ENCODE data around the gene FBLIM1. TPM values are rescaled to one million over a fixed set of nuclear protein-coding genes. Genes with fewer than 3 reads are reported as not detected.

The FBLIM1 gene
- total and polyA plus RNA-seq, 2 donors = 28.8 to 107 TPM

DNA sequence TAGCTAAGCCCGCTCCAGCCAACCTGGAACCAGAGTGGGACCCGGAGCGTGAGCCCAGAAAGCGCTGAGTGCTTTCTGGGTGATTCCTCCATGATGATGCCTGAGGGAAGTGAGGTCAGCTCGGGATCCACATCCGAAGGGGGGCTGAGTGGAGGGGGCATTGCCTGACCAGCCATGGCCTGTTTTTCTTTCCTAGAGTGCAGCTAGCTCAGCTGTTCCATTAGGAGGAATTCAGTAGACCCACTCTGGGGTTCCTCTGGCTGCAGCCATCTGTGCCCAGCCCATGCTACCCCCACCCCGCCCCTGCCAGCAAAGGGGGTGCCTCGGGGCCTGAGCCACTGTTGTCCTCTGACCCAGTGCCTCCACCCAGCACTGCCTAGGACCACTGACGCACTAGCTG is 32.1 kb upstream of the FBLIM1 start:
- Histone ChIP-seq H3K4me3 (ENCODE audit: low read depth, low read length) (no peak overlapping the region), H3K4me1 (ENCODE audit: insufficient read depth) (no peaks in the 10 kb centered on the region), H3K27ac (ENCODE audit: low read depth) (no peak overlapping the region), H3K36me3 (ENCODE audit: insufficient read depth) (peaks cover 11% of the 10 kb centered on the region)
- DNase-seq (ENCODE audit: extremely low spot score) = no peak
- WGBS = 93% methylated on average over 9 of the region's 9 CpGs

DNA sequence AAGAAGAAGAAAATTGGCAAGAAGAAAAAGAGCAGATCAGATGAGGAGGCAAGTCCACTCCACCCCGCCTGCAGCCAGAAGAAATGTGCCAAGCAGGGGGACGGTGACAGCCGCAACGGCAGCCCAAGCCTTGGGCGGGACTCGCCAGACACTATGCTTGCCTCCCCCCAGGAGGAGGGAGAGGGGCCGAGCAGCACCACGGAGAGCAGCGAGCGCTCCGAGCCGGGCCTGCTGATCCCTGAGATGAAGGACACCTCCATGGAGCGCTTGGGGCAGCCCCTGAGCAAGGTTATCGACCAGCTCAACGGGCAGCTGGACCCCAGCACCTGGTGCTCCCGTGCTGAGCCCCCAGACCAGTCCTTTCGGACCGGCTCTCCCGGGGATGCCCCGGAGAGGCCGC is 31.6 kb upstream of the FBLIM1 start:
- DNase-seq (ENCODE audit: extremely low spot score) = no peak
- Histone ChIP-seq H3K4me1 (ENCODE audit: insufficient read depth) (no peaks in the 10 kb centered on the region), H3K36me3 (ENCODE audit: insufficient read depth) (peaks cover 14% of the 10 kb centered on the region), H3K27ac (ENCODE audit: low read depth) (no peak overlapping the region), H3K4me3 (ENCODE audit: low read depth, low read length) (no peak overlapping the region)
- WGBS = 76% methylated on average over 21 of the region's 21 CpGs

DNA sequence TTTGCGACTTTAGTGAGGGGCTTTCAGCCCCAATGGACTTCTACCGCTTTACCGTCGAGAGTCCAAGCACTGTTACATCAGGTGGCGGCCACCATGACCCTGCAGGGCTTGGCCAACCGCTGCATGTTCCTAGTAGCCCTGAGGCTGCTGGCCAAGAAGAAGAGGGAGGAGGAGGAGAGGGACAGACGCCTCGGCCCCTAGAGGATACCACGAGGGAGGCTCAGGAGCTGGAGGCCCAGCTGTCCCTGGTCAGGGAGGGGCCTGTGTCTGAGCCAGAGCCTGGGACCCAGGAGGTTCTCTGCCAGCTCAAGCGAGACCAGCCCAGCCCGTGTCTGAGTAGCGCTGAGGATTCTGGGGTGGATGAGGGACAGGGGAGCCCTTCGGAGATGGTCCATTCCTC is 31.2 kb upstream of the FBLIM1 start:
- no peak for DNase-seq (ENCODE audit: extremely low spot score)
- H3K27ac ChIP-seq (ENCODE audit: low read depth) = no peak overlapping the region
- H3K4me1 ChIP-seq (ENCODE audit: insufficient read depth) = no peaks in the 10 kb centered on the region
- H3K4me3 ChIP-seq (ENCODE audit: low read depth, low read length) = no peak overlapping the region
- 85% methylated on average over 13 of the region's 13 CpGs for WGBS
- H3K36me3 ChIP-seq (ENCODE audit: insufficient read depth) = peaks cover 14% of the 10 kb centered on the region

DNA sequence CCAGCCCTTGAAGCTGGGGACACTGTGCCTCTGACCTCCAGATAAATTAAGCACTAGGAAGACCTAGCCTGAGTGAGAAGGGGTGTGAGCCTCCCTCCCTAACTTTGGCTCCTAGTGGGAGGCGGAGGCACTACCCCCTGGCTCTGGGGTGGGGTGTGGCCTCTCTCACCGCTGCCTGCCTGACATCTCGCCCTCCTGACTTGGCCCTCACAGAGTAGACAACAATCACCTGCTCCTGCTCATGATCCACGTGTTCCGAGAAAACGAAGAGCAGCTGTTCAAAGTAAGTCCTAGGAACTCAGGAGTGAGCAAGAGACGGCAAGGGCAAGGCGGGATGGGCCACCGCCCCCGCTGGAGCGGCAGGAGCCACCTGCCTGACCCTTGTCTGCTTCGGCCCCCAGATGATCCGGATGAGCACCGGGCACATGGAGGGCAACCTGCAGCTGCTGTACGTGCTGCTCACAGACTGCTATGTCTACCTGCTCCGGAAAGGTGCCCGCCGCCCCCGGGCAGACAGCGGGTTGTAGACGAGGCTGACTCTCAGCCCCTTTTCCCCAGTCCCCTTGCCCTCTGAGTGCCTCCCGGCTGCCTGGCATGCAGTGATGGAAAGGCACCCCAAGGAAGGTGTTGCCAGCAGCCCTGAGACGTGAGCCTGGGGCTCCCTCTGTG is 30.6 kb upstream of the FBLIM1 start:
- no peak overlapping the region for H3K27ac ChIP-seq (ENCODE audit: low read depth)
- H3K4me3 ChIP-seq (ENCODE audit: low read depth, low read length) = no peak overlapping the region
- WGBS = 89% methylated on average over 23 of the region's 23 CpGs
- no peaks in the 10 kb centered on the region for H3K4me1 ChIP-seq (ENCODE audit: insufficient read depth)
- H3K36me3 ChIP-seq (ENCODE audit: insufficient read depth) = peaks cover 14% of the 10 kb centered on the region
- no peak for DNase-seq (ENCODE audit: extremely low spot score)

DNA sequence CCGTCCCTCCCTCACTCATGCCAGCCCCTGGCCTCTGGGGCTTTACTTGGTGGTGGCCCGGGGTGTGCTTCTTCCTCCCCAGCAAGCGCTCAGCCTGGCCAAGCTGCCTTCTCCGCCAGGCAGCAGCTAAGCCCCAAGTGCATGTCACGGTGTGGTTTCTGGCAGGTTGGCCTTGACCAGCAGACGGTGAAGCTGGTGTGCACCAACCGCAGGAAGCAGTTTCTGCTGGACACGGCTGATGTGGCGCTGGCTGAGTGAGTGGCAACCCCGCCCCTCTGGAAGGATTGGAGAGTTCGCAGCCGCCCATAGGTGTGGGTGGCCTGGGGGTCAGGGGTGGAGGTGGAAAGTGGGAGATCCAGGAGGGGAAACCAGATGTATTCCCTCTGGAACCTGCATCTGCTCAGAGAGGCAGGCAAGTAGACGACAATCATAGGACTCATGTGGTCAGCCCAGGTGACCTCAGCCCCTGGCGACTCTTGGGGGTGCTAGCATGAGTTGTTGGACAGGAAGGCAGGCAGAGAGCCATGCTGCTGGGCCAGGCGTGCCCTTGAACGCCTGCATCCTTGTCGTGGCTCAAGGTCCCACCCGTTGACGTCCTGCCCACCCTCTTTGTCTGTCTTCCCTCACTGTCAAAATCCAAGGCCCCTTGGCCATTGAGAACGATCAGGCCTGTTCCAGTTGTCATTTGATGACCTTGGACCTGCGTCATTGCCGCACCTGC is 29.5 kb upstream of the FBLIM1 start:
- DNase-seq (ENCODE audit: extremely low spot score) = no peak
- peaks cover 15% of the 10 kb centered on the region for H3K36me3 ChIP-seq (ENCODE audit: insufficient read depth)
- no peaks in the 10 kb centered on the region for H3K4me1 ChIP-seq (ENCODE audit: insufficient read depth)
- 83% methylated on average over 22 of the region's 22 CpGs for WGBS
- H3K27ac ChIP-seq (ENCODE audit: low read depth) = no peak overlapping the region
- H3K4me3 ChIP-seq (ENCODE audit: low read depth, low read length) = no peak overlapping the region

DNA sequence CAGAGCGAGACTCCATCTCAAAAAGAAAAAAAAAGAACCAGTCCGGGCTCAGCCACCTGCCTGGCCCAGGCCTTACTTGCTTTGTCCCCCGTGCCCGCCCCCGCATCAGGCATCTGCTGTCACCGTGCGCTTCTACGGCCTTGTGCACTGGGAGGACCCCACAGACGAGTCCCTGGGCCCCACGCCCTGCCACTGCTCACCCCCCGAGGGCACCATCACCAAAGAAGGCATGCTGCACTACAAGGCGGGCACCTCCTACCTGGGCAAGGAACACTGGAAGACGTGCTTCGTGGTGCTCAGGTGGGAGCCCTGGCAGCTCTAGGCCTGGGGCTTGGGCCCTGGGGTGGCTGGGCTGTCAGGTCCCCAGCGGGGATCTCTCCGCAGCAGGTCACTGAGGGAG is 28.2 kb upstream of the FBLIM1 start:
- WGBS = 95% methylated on average over 16 of the region's 16 CpGs
- peaks cover 15% of the 10 kb centered on the region for H3K36me3 ChIP-seq (ENCODE audit: insufficient read depth)
- H3K27ac ChIP-seq (ENCODE audit: low read depth) = no peak overlapping the region
- H3K4me3 ChIP-seq (ENCODE audit: low read depth, low read length) = no peak overlapping the region
- H3K4me1 ChIP-seq (ENCODE audit: insufficient read depth) = no peaks in the 10 kb centered on the region
- DNase-seq (ENCODE audit: extremely low spot score) = no peak

DNA sequence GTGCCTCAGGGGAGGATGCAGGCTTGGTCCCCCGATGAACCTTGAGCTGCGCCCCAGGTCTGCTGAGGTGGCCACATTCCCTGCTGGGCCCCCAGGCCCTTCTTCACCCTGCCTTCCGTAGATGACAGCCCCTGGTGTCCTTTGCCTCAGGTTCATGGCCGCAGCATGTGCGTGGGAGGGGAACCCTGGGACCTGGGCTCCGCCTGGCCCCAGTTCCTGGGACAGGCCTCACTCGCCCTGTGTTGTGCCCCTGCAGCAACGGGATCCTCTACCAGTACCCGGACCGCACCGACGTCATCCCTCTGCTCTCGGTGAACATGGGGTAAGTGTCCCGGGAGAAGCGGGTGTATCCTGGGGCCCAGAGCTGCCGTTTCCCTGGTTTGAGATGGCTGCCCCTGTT is 27.7 kb upstream of the FBLIM1 start:
- H3K27ac ChIP-seq (ENCODE audit: low read depth) = no peak overlapping the region
- peaks cover 11% of the 10 kb centered on the region for H3K36me3 ChIP-seq (ENCODE audit: insufficient read depth)
- H3K4me1 ChIP-seq (ENCODE audit: insufficient read depth) = no peaks in the 10 kb centered on the region
- WGBS = 94% methylated on average over 16 of the region's 16 CpGs
- DNase-seq (ENCODE audit: extremely low spot score) = no peak
- no peak overlapping the region for H3K4me3 ChIP-seq (ENCODE audit: low read depth, low read length)

DNA sequence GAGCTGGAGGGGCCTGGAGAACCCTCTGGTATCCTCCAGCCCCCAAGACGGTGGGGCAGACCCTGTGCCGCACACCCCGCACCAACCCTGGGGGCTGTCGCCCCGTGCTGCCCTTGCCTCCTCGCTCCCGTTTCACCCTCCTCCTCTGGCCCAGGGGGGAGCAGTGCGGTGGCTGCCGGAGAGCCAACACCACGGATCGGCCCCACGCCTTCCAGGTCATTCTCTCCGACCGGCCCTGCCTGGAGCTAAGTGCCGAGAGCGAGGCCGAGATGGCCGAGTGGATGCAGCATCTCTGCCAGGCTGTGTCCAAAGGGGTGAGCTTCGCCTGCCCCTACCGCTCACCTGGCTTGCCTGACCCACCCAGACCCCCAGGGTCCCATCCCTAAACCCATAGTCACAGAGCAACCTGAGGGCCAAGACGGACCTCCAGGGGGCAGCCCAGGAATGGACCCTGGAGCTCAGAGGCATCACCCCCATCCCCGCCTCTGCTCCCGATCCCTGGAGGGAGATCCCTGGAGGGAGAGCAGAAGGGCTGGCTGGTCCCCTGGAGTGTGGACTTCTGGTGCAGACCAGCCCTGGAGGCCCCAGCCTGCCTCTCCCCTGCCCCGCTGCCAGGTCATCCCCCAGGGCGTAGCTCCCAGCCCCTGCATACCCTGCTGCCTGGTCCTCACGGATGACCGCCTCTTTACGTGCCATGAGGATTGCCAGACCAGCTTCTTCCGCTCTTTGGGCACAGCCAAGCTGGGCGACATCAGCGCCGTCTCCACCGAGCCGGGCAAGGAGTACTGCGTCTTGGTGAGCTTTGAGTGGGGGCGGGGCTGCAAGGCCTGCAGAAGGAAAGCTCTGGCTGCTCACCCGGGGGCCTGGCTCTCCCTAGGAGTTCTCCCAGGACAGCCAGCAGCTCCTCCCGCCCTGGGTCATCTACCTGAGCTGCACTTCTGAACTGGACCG is 26.6 kb upstream of the FBLIM1 start:
- 92% methylated on average over 39 of the region's 39 CpGs for whole genome bisulfite sequencing
- Histone ChIP-seq H3K36me3 (ENCODE audit: insufficient read depth) (peaks cover 10% of the 10 kb centered on the region), H3K4me3 (ENCODE audit: low read depth, low read length) (no peak overlapping the region), H3K27ac (ENCODE audit: low read depth) (no peak overlapping the region), H3K4me1 (ENCODE audit: insufficient read depth) (no peaks in the 10 kb centered on the region)
- DNase-seq (ENCODE audit: extremely low spot score) = no peak

DNA sequence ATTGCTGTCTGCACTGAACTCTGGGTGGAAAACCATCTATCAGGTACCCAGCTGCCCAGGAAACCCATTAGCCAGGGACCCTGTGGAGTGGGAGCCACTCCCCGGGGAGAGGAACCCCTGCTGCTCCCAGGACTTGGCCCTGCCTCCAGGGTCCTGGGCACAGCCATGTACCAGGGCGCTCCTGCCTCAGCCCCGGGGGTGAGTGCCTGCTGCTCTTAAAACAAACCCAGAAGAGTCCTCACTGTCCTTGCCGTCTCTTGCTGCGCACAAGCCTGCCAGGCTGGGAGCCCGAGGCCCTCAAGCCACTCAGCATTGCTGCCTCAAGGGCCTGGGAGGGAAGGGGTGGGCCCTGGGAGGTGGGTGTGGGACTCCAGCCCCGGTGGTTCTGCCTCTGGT is 25.9 kb upstream of the FBLIM1 start:
- DNase-seq (ENCODE audit: extremely low spot score) = no peak
- no peak overlapping the region for H3K27ac ChIP-seq (ENCODE audit: low read depth)
- no peaks in the 10 kb centered on the region for H3K4me1 ChIP-seq (ENCODE audit: insufficient read depth)
- H3K36me3 ChIP-seq (ENCODE audit: insufficient read depth) = peaks cover 7% of the 10 kb centered on the region
- 83% methylated on average over 7 of the region's 7 CpGs for WGBS
- H3K4me3 ChIP-seq (ENCODE audit: low read depth, low read length) = no peak overlapping the region

DNA sequence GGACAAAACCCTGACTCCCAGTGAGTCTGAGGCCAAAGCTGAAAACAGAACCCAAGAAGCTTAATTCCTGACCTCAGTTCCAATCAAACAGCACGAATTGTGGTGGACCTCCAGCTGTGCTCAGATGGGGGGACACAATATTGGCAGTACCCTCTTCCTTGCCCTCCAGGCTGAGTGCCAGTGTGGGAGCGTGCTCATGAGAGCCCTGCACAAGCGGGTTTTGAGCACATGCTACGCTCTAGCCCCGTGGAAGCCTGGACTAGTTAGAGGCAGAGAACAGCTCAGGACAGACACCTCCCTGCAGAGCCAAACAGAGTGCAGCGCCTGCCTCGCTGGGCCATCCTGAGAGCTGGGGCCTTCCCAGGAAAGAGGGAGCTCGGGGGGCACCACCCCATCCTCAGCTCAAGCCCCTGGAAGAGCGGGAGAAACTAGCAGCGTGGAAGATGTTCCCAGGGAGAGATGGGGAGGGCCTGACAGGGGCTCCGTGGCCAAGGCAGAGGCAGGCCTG is 25.3 kb upstream of the FBLIM1 start:
- no peak for DNase-seq (ENCODE audit: extremely low spot score)
- 89% methylated on average over 11 of the region's 11 CpGs for WGBS
- H3K36me3 ChIP-seq (ENCODE audit: insufficient read depth) = peaks cover 7% of the 10 kb centered on the region

DNA sequence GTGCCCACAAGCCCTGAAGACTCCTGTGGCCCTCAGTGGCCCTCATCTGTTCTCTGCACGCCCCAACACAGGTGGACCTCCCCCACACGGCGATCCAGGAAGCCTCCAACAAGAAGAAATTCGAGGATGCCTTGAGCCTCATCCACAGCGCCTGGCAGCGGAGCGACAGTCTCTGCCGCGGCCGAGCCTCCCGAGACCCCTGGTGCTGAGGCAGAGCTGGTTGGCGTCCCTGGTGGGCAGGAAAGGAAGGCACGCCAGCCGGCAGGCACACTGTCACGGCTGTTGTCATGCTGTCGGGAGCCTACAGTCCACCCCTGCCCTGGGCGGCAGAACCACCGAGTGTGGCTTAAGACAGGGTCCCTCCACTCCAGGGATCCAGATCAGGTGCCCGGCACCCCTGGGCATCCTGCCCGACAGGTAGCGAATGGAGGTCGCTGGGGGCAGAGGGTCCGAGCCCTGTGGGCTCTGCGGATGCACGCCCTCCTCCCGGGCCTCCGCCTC is 24.8 kb upstream of the FBLIM1 start:
- 90% methylated on average over 27 of the region's 27 CpGs for WGBS
- no peak overlapping the region for H3K27ac ChIP-seq (ENCODE audit: low read depth)
- no peaks in the 10 kb centered on the region for H3K4me1 ChIP-seq (ENCODE audit: insufficient read depth)
- H3K4me3 ChIP-seq (ENCODE audit: low read depth, low read length) = no peak overlapping the region
- H3K36me3 ChIP-seq (ENCODE audit: insufficient read depth) = peaks cover 4% of the 10 kb centered on the region
- DNase-seq (ENCODE audit: extremely low spot score) = no peak

More for the DNA sequence above, 25.3 kb upstream of the FBLIM1 start:
- Histone ChIP-seq H3K4me3 (ENCODE audit: low read depth, low read length) (no peak overlapping the region), H3K4me1 (ENCODE audit: insufficient read depth) (no peaks in the 10 kb centered on the region), H3K27ac (ENCODE audit: low read depth) (no peak overlapping the region)

DNA sequence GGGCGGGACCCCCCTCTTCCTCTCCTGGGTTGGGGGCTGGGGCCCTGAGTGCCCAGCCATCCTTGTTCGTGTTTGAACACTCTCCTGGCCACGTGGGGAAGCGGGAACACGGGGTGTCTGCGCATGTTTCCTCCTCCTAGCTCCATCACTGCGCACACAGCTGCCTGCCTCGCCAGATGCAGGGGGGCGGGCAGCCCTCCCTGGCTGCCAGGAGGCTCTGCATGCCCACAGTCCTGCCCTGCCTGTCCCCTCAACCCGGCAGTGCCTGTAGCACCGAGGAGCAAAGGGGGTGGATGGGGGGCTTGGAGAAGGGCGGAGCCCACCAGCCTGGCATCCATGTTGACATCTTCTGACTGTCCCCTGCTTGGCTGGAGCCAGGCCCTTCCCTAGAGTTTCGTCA is 24.3 kb upstream of the FBLIM1 start:
- H3K36me3 ChIP-seq (ENCODE audit: insufficient read depth) = peaks cover 4% of the 10 kb centered on the region
- no peak overlapping the region for H3K27ac ChIP-seq (ENCODE audit: low read depth)
- WGBS = 75% methylated on average over 13 of the region's 13 CpGs
- no peak overlapping the region for H3K4me3 ChIP-seq (ENCODE audit: low read depth, low read length)
- no peaks in the 10 kb centered on the region for H3K4me1 ChIP-seq (ENCODE audit: insufficient read depth)
- no peak for DNase-seq (ENCODE audit: extremely low spot score)

DNA sequence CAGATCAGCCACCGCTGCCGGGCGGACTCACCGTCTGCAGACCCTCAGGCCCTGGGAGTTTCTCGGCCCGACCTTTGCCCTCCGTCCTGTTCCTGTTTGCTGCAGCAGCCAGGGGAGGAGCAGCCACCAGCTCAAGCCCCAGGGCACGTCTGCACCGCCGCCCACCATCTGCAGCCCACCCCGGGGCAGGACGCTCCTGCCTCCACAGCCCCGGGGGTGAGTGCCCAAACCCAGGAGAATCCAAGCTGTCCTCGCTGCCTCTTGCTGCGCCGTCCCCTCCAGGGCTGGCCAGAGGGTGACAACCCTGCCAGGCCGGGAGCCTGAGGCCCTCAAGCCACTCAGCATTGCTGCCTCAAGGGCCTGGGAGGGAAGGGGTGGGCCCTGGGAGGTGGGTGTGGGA is 23.7 kb upstream of the FBLIM1 start:
- no peak overlapping the region for H3K4me3 ChIP-seq (ENCODE audit: low read depth, low read length)
- WGBS = 74% methylated on average over 17 of the region's 17 CpGs
- no peaks in the 10 kb centered on the region for H3K4me1 ChIP-seq (ENCODE audit: insufficient read depth)
- peaks cover 4% of the 10 kb centered on the region for H3K36me3 ChIP-seq (ENCODE audit: insufficient read depth)
- no peak for DNase-seq (ENCODE audit: extremely low spot score)
- H3K27ac ChIP-seq (ENCODE audit: low read depth) = no peak overlapping the region

All from urinary bladder (tissue), 4 donors.